Stromal cell of bone marrow (primary cell): Measurements from ENCODE around the gene NAXD.
"Not testable (repeated sequence)": the region's sequence is repeated elsewhere in the genome, so short reads cannot be mapped to it uniquely, and the experiment has no call there.

Experiments used
- DNase-seq: peaks from one replicate; pipeline ENCODE4 v3.0.0-alpha.2; 2012; ENCODE audit warnings: low read depth

NAXD gene

DNA sequence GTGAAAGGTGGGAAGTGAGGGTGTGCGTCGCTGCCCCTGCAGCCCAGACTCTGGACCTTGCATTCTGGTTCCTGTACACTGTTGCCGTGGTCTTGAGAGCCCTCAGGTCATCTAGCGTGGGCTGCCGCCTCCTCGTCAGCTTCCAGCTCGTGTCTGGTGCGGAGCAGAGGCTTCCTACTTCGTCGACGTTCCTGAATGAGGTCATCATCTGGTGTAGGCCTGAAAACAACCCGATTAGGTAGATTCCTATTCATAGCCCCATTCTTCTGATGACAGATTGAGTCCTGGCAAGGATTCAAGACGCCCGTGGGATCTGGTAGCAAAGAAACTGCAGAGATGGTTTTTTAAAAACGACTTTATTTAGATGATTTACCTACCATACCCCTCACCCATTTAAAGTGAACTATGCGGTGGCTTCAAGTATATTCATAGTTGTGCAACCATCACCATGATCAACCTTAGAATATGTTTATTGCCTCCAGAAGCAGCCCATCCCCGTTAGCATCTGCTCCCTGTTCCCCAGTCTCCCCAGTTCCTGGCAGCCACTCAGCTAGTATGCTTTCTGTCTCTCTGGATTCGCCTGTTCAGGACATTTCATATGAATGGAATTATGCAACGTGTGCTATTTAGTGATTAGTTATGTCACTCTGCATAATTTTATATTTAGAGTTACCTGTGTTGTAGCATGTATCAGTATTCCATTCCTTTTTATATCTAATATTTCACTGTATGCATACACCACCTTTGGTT, 13.8 kb downstream of the NAXD start:
- no peak for DNase-seq

DNA sequence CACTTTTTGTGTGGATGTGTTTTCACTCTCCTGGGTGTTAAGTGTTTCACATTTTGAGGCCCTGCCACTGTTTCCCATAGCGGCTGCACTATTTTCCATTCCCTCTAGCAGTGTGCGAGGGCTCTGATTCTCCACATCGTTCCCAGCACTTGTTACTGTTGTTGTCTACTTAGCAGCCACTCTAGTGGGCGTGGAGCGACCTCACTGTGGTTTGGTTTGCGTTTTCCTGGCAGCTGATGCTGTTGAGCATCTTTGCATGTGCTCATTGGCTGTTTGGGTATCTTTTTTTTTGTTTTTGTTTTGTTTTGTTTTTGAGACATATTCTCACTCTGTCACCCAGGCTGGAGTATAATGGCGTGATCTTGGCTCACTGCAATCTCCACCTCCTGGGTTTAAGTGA, 14.4 kb downstream of the NAXD start:
- no peak for DNase-seq

DNA sequence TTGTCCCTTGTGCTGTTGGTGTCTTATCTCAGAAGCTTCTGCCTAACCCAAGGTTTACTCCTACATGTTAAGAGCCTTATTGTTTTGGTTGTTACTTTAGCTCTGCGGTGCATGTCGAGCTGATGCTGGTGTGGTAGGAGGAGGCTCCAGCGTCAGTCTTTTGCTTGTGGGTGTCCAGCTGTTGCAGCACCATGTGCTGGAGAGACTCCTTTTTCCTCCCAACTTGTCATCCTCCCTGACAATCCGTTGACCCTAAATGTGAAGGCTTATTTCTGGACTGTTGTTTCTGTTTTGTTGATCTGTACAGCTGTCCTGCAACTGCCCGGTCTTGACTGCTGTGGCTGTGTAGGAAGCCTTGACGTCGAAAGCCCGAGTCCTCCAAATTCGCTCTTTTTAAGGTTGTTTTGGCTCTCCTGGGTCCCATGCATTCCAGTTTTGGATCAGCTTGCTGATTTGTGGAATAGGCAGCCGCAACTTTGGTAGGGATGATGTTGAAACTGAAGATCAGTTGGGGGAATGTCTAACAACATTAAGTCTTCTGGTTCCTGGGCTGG, 15.3 kb downstream of the NAXD start:
- no peak for DNase-seq

DNA sequence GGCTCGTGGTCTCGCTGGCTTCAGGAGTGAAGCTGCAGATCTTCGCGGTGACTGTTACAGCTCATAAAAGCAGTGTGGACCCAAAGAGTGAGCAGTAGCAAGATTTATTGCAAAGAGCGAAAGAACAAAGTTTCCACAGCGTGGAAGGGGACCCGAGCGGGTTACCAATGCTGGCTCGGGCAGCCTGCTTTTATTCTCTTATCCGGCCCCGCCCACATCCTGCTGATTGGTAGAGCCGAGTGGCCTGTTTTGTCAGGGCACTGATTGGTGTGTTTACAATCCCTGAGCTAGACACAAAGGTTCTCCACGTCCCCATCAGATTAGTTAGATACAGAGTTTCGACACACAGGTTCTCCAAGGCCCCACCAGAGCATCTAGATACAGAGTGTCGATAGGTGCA, 16.9 kb downstream of the NAXD start:
- DNase-seq, result not testable (repeated sequence)

DNA sequence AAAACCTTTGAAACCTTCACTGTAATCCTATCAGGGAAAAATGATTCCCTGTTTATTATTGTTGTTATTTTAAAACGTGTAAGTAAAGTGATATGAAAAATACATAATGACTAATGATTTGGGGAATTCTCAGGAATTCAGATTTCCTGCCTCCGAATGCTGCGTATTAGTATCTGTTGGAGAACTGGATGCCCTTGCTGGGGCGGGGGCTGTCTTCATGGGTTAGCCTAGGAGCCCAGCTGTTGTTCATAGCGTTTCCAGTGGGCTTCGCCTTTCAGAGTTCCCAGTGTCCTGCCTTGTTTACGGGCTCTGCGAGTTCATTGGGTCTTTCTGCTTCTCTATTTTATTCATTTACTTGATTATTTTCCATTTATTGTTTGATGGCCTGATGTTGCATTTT, 18.4 kb downstream of the NAXD start:
- no peak for DNase-seq

DNA sequence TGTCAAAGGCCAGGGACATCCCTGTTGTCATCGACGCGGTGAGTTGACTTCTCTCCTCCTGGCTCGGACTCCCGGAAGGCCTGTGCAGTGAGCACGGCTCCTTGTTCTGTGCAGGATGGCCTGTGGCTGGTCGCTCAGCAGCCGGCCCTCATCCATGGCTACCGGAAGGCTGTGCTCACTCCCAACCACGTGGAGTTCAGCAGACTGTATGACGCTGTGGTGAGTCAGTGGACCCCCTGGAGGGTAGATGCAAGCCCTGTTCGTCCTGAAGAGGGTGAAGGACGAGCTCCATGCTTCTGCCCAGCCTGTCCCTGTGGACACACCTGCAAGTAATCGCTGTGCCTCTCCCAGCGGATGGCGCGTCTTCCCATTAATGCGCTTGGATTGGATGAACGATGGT, 19.2 kb downstream of the NAXD start:
- DNase-seq, result no peak

DNA sequence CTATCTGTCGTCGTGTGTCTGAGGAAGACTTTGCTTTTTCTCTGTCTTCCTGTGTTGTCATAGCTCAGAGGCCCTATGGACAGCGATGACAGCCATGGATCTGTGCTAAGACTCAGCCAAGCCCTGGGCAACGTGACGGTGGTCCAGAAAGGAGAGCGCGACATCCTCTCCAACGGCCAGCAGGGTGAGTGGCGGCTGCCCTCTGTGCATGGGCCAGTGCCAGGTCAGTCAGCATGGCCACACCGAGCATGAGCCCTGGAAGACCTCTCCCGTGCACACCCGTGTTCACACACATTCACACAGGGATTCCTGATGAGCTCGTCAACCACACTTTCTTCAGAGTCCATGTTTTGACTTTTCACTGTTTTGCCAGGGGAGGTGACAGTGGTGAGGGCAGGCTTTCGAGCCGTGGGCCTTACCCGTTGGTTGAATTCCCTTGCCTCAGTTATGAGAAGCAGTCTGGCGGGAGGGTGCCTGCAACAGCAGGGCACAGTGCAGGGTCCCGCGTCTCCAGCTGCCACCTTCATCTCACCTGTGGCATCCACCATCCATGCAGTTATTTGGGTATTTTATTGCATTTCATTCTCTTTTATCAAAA, 20.2 kb downstream of the NAXD start:
- no peak for DNase-seq

DNA sequence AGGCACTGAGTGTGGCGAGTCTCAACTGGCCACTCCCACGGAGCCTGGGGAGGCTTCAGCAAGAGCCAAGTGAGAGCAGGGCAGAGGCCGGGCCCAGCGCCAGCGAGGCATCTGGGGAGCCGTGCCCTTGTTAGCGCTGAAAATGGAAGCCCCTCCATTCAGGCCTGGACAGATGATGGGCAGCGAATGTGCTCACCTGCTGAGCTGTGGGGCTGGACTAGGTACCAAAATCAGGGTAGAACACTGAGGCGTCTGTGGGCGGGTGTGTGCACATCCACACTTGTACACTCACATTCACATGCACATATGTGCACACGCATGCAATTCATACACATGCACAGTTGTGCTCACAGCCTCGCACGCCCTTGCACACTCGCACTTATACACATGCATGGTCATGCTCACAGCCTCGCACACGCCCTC, 20.7 kb downstream of the NAXD start:
- no peak for DNase-seq

DNA sequence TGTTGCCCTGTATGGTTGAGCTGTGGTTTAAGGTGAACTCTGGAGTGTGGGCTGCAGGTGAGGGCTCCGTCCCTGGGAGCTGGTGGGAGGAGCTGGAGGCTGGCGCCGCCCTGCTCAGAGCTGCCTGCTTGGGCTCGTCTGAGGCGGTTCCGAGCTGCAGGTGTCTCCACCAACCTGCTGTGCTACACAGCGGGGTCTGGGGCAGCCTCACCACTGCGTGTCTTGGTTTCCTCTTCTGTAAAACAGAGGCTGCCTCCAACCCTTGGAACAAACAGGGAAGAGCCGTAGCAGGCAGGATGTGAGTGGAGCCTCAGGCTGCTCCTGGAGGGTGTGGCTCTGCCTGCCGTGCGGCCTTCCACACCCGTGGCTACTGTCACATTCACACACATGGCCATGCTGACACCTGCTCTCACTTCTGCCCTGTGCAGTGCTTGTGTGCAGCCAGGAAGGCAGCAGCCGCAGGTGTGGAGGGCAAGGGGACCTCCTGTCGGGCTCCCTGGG, 21.4 kb downstream of the NAXD start:
- no peak for DNase-seq

DNA sequence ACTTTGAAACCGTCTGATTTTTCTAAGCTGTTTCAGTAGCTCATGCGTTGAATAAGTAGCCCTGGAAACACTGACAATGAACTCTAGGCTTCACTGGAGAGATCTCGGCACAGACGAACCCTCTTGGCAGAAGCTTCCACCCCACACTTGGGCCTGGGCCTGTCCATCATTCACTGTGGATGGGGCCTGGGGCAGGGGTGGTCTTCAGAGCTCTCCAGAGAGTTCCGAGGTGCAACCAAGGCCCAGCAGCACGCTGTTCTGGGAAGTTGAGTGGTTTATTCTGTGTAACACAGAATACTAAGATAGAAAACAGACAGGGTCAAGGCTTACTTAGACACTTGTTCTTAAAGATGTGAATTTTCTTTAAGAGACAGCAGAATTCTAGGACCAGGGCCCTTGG, 21.9 kb downstream of the NAXD start:
- no peak for DNase-seq

DNA sequence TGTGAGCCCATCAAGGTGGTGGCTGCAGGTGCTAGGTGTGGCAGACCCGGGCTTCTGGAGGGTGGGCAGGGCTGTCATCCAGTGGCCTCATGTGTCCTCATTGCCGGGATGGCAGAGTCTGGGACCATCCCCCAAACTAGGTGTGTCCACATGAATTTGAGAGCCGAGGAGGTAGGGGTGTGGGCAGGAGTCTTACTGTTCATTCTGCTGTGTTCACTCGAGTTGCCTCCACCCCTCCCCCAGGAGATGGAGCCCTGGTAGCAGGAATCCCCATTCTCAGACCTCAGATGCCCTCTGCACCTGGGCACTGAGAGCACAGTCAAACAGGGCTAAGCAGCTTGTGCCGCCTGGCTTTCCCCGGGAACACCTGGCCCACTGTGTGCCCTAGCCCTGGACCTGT, 22.4 kb downstream of the NAXD start:
- no peak for DNase-seq

DNA sequence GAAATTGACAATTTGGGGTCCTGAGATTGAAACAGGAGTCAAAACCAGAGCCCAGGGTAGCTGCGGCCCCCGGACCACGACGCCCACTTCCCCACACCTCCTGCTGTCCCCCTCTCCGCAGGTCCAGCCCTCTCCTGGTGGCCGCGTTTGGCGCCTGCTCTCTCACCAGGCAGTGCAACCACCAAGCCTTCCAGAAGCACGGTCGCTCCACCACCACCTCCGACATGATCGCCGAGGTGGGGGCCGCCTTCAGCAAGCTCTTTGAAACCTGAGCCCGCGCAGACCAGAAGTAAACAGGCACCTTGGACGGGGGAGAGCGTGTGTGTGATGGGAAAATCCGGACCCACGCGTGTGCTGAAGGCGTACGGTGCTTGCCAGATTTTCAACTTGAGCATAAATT, 22.9 kb downstream of the NAXD start:
- DNase-seq, result no peak

DNA sequence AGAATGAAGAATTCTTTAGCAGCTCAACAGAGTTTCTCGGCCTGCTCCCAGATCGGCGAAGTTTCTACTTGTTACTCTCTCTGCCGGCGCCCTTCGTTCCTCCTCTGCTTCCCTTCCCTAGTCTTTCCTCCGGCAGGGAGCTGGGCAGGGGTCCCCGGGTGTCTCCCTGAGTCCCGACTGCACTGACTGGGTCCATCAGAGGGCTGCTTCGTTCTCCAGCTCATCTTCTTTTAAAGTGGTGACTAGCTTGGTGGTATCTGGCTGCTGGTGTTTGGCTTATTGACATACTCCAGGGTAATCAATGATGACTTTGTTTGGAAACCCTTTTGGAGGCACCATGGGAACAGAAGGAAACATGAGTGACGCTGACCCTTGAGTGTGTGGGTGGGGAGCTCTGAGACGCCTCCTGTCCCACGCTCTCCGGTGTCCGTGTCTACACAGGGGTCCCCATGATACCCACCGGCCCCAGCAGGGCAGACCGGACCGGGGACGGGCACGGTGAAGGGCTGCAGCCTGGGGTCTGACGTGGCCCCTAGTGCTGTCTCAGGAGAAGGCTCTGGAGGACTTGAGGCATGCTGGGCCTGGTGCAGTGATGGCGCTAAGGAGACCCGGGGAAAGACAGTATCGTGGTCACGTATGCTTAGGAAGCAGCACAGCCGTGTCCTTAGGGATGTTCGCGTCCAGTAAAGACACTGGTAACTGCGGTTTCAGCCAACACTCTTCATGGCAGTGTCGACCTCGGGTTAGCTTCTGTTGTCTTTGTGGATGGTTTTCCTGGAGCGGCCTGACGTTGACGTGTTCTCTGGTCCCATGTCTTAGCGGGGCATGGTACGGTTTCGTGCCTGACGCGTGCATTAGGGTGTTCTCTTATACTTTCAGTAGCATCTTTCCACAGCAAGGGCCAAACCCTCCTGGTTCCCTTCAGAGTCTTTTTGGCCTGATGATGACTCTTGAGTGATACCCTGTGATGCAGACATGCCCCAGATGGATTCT, 23.8 kb downstream of the NAXD start:
- no peak for DNase-seq

DNA sequence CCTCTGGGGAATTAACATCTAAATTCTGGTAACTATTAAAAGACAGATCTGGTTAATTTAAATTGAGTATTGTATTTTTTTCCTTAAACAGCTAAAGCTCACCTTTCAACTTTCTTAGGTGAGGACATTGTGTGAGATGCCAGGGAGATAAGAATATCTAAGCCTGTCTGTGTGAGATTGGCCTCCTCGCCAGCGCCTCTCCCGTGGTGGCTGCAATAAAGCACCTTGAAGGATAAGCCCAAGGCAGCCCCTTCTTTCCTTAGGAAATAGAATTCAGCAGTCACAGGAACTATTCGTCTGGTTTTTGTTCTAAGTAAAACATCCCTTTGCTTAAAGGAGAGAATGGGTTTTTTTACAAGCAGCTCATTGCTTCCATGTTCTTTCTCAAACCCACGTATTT, 24.6 kb downstream of the NAXD start:
- no peak for DNase-seq

DNA sequence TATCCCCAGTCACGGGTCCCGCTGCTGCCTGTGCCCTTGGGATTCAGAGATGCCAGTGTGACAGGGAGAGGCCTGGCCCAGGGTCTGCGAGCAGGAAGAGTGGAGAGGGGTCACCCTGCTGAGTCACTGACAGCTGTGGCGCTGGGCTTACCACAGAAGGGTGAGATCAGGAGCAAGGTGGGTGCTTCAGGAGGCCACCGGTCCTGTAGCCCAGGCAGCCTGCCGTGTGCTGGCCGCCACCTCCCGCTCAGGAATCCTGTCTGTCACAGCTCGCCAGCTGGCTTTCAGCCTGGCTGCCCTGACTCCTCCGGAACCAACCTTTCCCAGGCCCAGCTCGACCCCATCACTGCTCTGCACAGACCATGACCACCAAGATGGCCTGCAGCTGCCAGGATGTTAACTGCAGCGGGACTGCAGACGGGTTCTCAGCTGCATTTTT, 25.3 kb downstream of the NAXD start:
- no peak for DNase-seq

DNA sequence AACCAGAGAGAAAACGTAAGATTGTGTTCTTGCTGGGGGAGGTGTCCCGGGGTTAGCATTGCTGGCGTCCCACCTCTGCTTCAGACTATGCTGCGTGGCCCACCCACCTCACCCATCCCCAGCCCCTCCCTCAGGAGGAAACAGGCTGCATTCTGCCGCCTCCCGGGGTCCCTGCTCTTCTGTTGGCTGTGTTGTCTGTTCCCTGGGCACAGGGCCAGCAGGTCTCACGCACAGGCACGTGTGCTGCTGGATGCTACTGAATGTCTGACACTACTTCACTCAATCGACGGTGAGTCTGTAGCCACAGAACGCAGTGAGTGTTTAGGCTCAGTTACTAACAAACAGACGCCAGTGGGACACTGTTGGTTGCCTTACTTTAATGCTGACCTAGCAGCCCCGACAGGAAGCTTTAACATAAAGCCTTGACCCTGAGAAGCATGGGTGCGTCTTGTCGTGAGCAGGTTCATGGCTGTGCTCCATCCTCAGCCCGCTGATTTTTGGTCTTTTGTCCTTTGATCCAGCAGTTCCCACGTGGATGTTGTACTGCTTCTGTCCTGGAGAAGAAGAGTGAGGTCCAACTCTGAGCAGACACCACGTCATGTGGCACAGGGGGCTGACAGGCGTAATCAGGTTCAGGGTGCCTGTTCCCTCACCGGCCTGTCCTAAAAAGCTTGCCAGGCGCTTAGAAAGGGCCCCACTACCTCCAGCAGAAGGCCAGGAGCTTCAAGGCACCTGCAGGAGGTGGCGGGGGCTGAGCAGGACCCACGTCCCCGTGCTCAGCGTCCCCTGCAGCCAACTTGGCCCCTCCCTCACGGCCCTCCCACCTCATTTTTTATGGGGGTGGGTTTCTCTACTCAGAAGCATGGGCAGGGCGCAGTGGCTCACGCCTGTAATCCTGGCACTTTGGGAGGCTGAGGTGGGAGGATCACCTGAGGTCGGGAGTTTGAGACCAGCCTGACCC, 26.0 kb downstream of the NAXD start:
- DNase-seq, result no peak

DNA sequence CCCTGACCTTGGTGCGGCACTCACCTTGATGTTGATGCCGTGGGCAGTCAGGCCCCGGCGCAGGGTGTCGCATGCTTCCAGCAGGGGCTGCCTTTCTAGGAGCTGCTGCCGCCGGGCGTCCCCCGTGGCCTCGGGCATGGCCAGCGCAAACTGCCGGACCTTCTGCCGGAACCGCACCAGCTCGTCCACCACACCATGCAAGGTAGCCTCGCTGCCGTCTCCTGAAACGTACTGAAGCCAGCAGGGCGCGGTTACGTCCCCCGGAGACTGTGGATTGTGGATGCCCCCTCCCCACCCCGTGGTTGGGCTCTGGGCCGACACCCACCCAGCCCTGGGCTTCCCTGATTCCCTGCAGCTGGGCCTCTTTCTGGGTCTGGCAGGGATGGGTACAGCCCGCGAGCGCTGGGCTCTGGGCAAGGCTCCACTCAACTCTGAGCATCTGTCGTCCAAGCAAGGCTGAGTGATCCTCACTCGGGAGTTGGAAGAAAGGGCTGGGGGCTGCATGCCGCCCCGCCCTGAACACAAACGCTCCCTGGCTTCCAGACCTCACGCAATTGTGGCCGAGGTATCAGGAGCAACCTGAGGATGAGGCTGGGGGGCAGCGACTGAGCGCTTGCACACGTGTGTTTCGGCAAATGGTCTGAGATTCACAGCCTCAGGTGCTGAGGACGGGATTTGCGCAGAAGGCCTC, 27.1 kb downstream of the NAXD start:
- no peak for DNase-seq

DNA sequence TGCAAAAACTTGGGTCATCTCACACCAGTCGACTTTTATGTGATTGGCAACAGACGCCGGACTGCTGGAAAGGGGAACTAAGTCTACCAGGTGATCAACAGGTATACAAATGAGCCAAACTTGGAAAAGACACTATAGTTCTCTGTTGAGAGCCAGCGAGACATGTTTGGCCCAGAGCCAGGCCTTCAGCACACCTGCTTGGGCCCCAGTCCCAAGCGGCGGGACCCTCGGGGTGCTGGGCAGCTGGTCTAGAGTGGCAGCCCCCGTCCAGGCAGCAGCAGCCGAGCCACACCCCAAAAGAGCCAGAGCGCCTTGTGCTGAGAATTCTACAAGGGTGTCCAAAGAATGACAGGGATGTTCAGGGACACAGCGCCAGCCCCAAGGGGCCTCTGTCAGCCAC, 28.0 kb downstream of the NAXD start:
- DNase-seq, result no peak

DNA sequence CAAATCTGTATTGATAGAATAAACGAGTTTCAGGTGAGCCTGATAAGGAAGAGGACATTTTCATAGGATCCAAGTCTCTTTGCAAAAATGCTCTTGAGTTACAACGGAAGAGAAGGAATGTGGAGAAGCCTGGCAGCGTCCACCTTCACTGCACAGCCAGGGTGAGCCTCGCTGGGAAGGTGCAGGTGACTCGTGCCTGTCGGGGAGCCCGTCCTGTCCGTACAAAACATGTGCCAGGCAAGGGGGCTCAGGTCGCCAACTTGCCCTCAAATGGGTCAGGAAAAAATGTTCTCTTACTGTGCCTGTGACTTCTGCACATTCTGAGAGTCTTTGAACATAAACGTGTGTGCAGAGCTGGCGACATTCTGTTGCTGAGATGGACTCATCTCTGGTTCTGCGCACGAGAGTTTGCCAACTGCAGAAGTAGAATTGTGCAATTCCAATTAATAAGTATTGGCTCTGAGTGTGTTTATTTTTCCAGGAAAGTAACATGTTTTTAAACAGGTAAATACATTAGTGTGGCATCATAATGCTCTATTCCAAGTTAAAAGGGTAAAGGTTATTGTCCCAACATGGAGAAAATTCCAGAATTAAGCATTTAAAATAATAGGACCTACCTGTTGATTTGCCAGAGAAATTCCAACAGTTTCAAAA, 28.6 kb downstream of the NAXD start:
- no peak for DNase-seq
